OCI-LY1 (cell line): ENCODE measurements around the gene ACSS1.

Experiments used
- CTCF ChIP-seq: fragments of 200-600 bp; sonication (generic), shearing (Covaris generic); IDR thresholded peaks from 2 replicates; pipeline ENCODE4 v1.5.1; 2017; ENCODE audit warnings: mild to moderate bottlenecking, antibody characterized with exemption, low read length, moderate library complexity, mixed read lengths
- EZH2 ChIP-seq: fragments of 200-600 bp; sonication (generic), shearing (Covaris generic); IDR thresholded peaks from 2 replicates; pipeline ENCODE4 v1.8.0; 2017; ENCODE audit warnings: borderline replicate concordance, mixed run types, mild to moderate bottlenecking, antibody characterized with exemption, low read length, moderate library complexity, mixed read lengths

- TF ChIP-seq CTCF = no peak
- TF ChIP-seq EZH2 = no peak
Observed at GRCh38 chr20:25084626-25085187, 26.8 kb upstream of the ACSS1 start.
